NT2/D1 (cell line): ENCODE measurements around the gene GRK5.

Experiments
- SUZ12 ChIP-seq: IDR thresholded peaks from 2 replicates; pipeline ENCODE4 v1.6.1; 2011; ENCODE audit not compliant: insufficient read length, insufficient read depth; ENCODE audit errors: extremely low read depth
- YY1 ChIP-seq: IDR thresholded peaks from 2 replicates; pipeline ENCODE4 v1.6.1; 2011; ENCODE audit not compliant: insufficient read length, insufficient read depth
- ZNF274 ChIP-seq: IDR thresholded peaks from 2 replicates; pipeline ENCODE4 v1.6.1; 2011; ENCODE audit warnings: mild to moderate bottlenecking, low read depth, low read length

DNA sequence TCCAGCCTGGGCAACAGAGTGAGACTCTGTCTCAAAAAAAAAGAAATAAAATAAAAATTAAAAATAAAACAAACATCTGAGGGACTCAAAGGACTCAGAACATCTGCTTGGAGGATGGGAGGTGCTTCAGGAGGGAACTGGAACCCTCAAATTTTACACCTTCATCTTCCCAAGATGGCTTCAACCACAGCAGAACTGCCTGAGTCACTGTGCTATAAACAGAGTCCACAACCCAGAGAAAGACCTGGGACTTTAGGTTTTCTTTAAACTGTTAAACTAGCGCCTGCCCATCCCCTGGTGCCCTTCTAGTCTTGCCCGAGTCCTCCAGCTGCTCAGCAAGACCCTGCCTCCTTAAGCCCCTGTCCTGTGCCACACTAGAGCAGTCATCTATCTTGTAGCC, 294.3 kb downstream of the GRK5 start:
- TF ChIP-seq YY1: no peak
- no peak for TF ChIP-seq ZNF274
- TF ChIP-seq SUZ12: no peak
